IPS-NIHi7 (cell line): Measurements from ENCODE around the gene GLS.

ENCODE experiments used
- DNase-seq: peaks from one replicate; pipeline ENCODE4 v3.0.0; 2012; ENCODE audit warnings: mixed read lengths; ENCODE audit errors: extremely low spot score

Gene GLS

DNA sequence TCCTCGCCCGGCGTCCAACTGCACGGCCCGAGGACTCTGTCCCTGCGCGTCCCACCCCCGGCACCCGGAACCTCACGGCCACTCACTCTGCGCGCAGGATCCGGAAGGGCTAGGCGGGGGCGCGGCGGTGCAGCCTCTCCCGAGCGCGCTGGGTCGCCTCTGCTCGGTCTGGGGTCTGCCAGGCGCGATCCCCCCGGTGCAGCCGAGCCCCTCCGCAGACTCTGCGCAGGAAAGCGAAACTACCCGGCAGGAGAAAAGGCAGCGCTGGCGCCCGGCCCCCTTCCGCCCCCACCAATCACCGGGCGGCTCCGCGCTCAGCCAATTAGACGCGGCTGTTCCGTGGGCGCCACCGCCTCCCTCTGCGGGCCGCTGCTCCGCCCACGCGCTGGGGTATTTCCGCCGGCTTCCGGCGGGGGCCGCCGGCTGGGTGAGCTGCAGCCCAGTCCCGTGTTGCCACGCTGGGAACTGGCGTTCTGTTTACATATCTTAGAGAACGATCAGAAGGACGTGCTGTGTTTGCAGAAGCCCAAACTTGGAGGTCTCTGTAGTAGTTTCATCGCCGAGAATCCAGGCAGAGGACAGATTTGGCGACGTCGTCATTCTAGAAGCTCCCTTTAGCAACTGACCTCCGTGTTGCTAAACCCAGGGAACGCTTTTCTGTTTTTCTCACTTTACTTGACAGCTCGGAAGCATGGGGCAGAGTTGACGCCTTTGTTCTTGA is 133.5 kb downstream of the GLS start, which contains the start of gene STAT1:
STAT1 (minus strand) TSS at position 240 of the 721 bp plus-strand sequence. CDS start 4,168 bp downstream, outside the sequence.
- DNase-seq = peak; percentile 99

DNA sequence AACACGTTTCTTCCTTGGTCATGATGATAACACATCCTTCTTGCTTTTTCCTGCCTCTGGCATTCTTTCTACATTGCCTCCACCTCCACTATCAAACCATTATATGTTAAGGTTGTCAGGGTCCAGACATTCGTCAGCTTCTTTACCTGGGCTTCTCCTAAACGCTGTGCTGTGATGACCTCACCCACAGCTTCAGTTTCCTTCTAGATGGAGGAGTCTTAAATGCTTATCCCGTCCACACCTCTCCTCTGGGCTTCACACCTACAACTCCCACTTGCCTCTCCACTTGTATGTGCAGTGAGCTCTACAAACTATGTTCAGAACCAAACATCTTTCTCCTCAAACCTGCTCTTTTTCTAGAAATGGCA is 134.0 kb downstream of the GLS start:
- no peak for DNase-seq
